Gastrocnemius medialis (tissue), 4 donors: ENCODE measurements around the gene PHF23.

Experiments
- CTCF ChIP-seq, 5 experiments: fragments of 450-650 bp in 3 of 5; fragments of 200-600 bp in 2 of 5; sonication (generic) in 2 of 5; IDR thresholded peaks in 4 of 5; conservative IDR thresholded peaks in 1 of 5; 1 replicate in 4 of 5; 2 replicates in 1 of 5; pipeline ENCODE4 v1.5.1; 2016 to 2019; ENCODE audit warnings: antibody characterized with exemption in 5 of 5, mild to moderate bottlenecking in 3 of 5, moderate library complexity in 3 of 5
- POLR2A ChIP-seq, 2 donors: fragments of 450-650 bp; IDR thresholded peaks; one replicate each; pipeline ENCODE4 v1.6.1; 2017; ENCODE audit warnings: antibody characterized with exemption in 2 of 2, mild to moderate bottlenecking in 2 of 2, moderate library complexity in 2 of 2

- TF ChIP-seq POLR2A (IDR thresholded peaks at IDR 0.05) (no peak), CTCF (IDR thresholded peaks at IDR 0.05 in 4 of 5, conservative IDR thresholded peaks at IDR 0.05 in 1 of 5) (no peak)
These were observed 9.8 kb downstream of the PHF23 start for GRCh38 chr17:7229504-7229903.
